Choroid plexus epithelial cell (primary cell): ENCODE measurements around the gene DNMT3A.

ENCODE experiments used
- DNase-seq: peaks from one replicate; pipeline ENCODE4 v3.0.0-alpha.2; 2010; ENCODE audit warnings: low read depth
- H3K4me3 ChIP-seq: 2 replicates; pipeline ENCODE4 v1.5.1; 2011; ENCODE audit warnings: low read depth, mild to moderate bottlenecking, control low read depth, low read length, moderate library complexity
- TF ChIP-seq, protein P1 (sequence below): conservative IDR thresholded peaks from 2 replicates; pipeline ENCODE4 v1.5.1; 2011; ENCODE audit warnings: low read depth, mild to moderate bottlenecking, control low read depth, inconsistent platforms, low read length, moderate library complexity

The DNMT3A gene

DNA sequence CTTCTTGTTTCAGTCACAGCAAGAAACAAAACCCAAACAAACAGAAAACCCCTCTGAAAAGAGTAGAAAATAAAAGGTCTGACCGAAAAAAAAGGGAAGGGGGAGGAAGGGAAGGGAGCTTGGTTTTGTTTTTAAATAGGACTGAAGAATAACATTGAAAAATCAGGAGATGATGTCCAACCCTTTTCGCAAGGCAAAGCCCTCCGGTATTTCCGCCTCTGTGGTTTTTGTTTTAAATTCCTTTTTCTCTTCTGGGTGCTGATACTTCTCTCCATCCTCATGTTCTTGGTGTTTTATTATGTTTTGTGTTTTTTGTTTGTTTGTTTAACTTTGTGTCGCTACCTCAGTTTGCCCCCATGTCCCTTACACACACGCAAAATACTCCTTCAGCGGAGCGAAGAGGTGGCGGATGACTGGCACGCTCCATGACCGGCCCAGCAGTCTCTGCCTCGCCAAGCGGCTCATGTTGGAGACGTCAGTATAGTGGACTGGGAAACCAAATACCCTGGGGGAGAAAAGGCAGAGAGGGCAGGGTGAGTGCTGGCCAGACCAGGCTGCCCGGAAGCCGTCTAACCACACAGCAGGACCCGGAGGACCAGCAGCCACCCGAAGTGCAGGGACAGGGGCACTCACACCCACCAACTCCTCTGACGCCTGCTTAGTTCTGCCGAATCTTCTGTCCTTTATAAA is 107.7 kb downstream of the DNMT3A start:
- TF ChIP-seq, protein P1, sequence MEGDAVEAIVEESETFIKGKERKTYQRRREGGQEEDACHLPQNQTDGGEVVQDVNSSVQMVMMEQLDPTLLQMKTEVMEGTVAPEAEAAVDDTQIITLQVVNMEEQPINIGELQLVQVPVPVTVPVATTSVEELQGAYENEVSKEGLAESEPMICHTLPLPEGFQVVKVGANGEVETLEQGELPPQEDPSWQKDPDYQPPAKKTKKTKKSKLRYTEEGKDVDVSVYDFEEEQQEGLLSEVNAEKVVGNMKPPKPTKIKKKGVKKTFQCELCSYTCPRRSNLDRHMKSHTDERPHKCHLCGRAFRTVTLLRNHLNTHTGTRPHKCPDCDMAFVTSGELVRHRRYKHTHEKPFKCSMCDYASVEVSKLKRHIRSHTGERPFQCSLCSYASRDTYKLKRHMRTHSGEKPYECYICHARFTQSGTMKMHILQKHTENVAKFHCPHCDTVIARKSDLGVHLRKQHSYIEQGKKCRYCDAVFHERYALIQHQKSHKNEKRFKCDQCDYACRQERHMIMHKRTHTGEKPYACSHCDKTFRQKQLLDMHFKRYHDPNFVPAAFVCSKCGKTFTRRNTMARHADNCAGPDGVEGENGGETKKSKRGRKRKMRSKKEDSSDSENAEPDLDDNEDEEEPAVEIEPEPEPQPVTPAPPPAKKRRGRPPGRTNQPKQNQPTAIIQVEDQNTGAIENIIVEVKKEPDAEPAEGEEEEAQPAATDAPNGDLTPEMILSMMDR, result no peak
- H3K4me3 ChIP-seq, result no peak overlapping the region
- peak; percentile 18 for DNase-seq

DNA sequence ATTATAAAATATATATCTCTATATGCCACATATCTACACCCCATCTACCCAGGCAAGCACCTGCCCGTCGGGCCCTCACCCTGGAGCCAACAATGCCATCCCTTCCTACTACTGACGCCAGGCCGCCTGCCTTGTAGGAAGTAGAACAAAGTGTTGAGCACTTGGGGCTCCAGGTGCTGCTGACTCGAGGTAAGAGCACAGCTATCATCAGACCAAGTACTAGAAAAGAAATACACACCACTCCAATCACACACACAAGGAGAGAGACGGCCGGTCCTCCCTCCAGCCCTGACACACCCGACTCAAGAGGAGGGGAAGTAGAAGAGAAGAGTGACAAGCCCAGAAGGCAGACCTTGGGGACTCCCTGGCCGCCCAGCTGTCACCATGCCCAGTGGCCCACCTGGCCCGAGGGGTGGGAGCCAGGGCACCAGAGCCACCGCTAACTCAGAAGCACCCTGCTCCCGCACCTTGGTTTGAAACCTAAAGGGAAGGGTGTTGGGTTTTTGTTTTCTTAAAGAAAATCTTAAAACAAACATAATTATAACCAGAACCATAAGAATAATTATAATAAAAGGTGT is 109.4 kb downstream of the DNMT3A start:
- DNase-seq, result no peak
- H3K4me3 ChIP-seq, result no peak overlapping the region
- TF ChIP-seq, protein P1, result no peak

DNA sequence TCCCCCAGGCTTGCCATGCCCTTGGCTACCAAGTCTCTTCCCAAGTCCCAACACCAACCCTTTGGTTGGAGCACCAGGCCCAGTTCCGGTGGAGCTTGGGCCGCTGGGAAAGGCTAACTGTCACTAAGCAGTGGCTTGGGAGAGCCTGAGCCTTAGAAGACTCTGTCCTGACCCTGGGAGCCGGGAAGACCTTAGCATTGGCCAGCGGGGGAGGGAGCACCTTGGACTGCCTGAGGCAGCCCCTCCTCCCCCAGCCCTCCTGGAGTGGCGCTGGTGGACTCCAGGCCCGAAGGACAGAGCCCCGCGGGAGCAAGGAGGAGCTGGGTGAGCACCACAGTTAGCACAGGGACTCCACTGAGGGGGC is 110.8 kb downstream of the DNMT3A start:
- DNase-seq, result no peak
- no peak overlapping the region for H3K4me3 ChIP-seq
- TF ChIP-seq, protein P1, result no peak

DNA sequence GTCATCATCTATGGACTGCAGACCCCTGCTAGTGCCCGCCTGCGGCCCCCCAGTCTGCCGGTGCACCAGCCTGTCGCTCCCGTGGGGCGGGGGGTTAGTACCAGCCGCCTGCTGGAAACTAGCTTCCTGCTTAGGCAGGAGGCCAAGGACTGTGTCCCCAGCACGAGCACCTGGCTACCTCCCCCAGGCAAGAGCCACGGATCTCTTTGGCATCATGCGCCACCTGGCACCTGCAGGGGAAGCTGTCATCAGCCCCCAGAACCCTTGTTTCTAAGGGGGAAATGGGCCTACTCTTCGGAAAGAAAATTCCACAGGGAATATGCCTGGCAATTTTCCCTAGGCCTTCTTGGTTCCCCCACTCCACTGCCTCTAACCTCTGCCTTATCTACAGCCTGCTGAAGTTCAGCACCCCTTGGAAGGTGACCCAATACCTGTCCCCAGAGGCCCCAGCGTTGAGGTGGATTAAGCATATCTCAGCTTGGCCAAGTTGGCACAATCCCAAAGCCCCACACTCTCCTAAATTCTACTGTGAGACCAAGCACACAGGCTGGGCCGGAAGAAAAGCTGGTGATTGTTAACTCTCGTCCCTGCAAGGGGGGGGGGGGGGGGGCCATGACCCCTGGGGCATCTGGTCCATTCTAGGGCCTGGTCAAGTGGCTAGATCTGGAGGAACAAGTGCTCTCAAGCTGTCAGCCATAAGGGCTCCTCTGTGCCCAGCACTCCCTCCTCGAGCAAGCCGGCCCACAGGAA is 111.4 kb downstream of the DNMT3A start:
- no peak for DNase-seq
- TF ChIP-seq, protein P1, result no peak
- no peak overlapping the region for H3K4me3 ChIP-seq

DNA sequence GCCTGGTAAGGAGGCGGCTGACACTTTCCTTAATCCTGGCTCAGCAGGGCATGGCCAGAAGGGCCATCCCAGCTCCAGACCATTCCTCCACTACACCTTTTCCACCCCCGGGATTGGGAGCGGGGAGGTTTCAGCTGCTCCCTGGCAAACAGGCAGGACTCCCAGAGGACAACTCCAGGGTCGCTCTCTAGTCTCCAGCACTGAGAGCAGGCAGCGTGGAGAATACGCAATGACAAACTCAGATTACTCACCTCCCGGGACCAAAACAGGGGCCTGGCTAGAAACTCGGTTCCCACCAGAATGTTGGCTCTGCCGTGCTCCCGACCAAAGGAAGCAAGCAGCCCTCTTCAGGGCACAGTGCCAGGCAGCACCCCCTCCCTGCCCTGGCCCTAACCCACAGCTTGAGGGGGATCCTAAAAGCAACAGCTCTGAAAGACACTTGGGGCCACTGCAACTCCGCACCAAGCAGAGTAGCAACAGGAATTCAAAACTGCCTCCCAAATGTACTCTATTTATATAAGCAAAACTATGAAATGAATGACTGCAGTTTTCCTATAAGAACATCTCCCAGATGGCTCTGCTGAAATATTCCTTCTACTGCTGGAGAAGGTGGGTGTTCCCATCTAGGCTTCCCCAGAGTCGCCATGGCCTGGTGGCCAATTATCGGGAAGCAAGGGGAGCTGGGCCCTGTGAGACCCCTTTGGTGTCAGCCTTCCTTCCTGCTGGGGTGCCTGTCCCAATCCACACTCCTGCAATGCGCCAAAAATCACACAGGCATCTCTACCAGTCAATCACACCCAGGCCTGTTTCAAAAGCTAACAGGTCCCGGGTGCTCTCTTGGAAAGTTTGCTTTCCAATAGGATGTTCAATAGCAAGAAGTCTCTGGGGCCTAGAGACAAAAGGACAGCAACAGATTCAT is 112.2 kb downstream of the DNMT3A start:
- DNase-seq, result peak; percentile 22

DNA sequence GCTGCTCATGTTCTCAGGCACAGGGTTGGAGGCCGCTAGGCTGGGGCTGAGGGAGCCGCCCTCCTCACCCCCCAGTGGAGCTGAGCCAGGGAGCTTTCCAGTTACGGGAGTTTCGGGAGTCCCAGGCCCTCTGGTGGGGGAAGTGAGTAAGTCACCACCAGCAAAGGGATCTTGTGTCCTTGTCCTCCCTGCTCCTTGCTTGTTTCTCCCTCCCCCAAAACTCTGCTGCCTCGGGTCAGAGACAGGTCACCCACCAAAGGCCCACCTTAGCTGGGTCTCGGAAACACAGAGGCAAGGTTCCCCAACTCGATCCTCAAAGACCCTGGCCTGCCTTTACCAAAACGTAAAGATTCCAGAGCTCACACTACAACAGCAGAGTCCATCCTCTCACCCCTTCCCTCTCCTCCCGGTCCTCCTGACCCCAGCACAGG is 112.9 kb downstream of the DNMT3A start:
- TF ChIP-seq, protein P1, result peak; percentile 81
- peak; percentile 80 for DNase-seq
- H3K4me3 ChIP-seq, result peak overlapping the region; percentile 32

More for the DNA sequence above, 112.2 kb downstream of the DNMT3A start:
- TF ChIP-seq, protein P1, result no peak
- no peak overlapping the region for H3K4me3 ChIP-seq
